PC-9 (cell line): Measurements from ENCODE around the gene LAT. TPM values are rescaled to one million over a fixed set of nuclear protein-coding genes. Genes with fewer than 3 reads are reported as not detected.
A peak's percentile ranks its signal among the peaks of the same experiment; 100 is the strongest.
"Not testable (repeated sequence)": the region's sequence is repeated elsewhere in the genome, so short reads cannot be mapped to it uniquely, and the experiment has no call there.

Source experiments
- BruUV-seq: library from RNA; stranded (reverse); fragments of 400-500 nt; replicated peaks from 2 replicates; lab custom pipeline; 2021; lab: Mats Ljungman, UMichigan
- CTCF ChIA-PET: fragments of 300-600 bp; sonication (Branson Sonifier 250); formaldehyde crosslinking; loops from one replicate; lab custom pipeline; 2022; ENCODE audit warnings: antibody characterized with exemption; lab: Charles Lee
- POLR2A ChIA-PET: fragments of 300-600 bp; sonication (Branson Sonifier 250); formaldehyde crosslinking; loops from one replicate; lab custom pipeline; 2022; ENCODE audit warnings: antibody characterized with exemption; ENCODE audit not compliant: unreplicated experiment; lab: Charles Lee
- DNase-seq, 2 experiments: peaks; one replicate each; pipeline versions ENCODE4 v3.0.0 to v3.0.0-alpha.2; 2015 to 2022; ENCODE audit warnings: mixed read lengths in 1 of 2
- H2AFZ ChIP-seq: fragments of 200-600 bp; sonication (generic); 2 replicates; pipeline ENCODE4 v1.8.1; 2017; ENCODE audit warnings: antibody characterized with exemption
- H3F3A ChIP-seq: fragments of 200-600 bp; sonication (generic); 2 replicates; pipeline ENCODE4 v1.8.1; 2017; ENCODE audit warnings: antibody characterized with exemption, mild to moderate bottlenecking, low read depth; ENCODE audit not compliant: insufficient read depth
- H3K27ac ChIP-seq: fragments of 200-600 bp; sonication (generic); 2 replicates; pipeline ENCODE4 v1.6.1; 2016; ENCODE audit warnings: mixed run types
- H3K27me3 ChIP-seq: fragments of 200-600 bp; sonication (generic); 2 replicates; pipeline ENCODE4 v1.6.1; 2016; ENCODE audit warnings: low read depth, mixed run types; ENCODE audit not compliant: insufficient read depth
- H3K36me3 ChIP-seq: fragments of 200-600 bp; sonication (generic); 2 replicates; pipeline ENCODE4 v1.6.1; 2016; ENCODE audit warnings: low read depth, mixed run types
- H3K4me1 ChIP-seq: fragments of 200-600 bp; sonication (generic); replicated peaks from 2 replicates; pipeline ENCODE4 v1.6.1; 2016; ENCODE audit warnings: mixed run types; ENCODE audit not compliant: insufficient read depth
- H3K4me2 ChIP-seq: fragments of 200-600 bp; sonication (generic); 2 replicates; pipeline ENCODE4 v1.6.1; 2017; ENCODE audit warnings: mixed run types
- H3K4me3 ChIP-seq: fragments of 200-600 bp; sonication (generic); 2 replicates; pipeline ENCODE4 v1.6.1; 2016; ENCODE audit warnings: mixed run types
- H3K79me2 ChIP-seq: fragments of 200-600 bp; sonication (generic); 2 replicates; pipeline ENCODE4 v1.6.1; 2017; ENCODE audit warnings: low read depth, mixed run types
- H3K9me2 ChIP-seq: fragments of 200-600 bp; sonication (generic); 2 replicates; pipeline ENCODE4 v1.8.1; 2017; ENCODE audit warnings: mild to moderate bottlenecking; ENCODE audit not compliant: insufficient read depth
- H3K9me3 ChIP-seq: fragments of 200-600 bp; sonication (generic); 2 replicates; pipeline ENCODE4 v1.8.1; 2016; ENCODE audit warnings: low read depth; ENCODE audit not compliant: insufficient read depth
- H4K20me1 ChIP-seq: fragments of 200-600 bp; sonication (generic); 2 replicates; pipeline ENCODE4 v1.8.1; 2017; ENCODE audit not compliant: insufficient read depth
- EZH2 ChIP-seq: fragments of 200-600 bp; sonication (generic); IDR thresholded peaks from 2 replicates; pipeline ENCODE4 v1.8.0; 2017; ENCODE audit warnings: antibody characterized with exemption, low read depth
- intact Hi-C: fragments of 100-400 bp; cut with micrococcal nuclease; formaldehyde crosslinking; loops from one replicate; pipeline ENCODE4 v1.10.0; 2022; ENCODE audit not compliant: unreplicated experiment
- total RNA-seq: library from RNA; stranded (reverse); gene quantifications from 2 replicates; pipeline ENCODE4 v1.2.3, GENCODE V29; 2021
- TF ChIP-seq, protein P1 (sequence below): fragments of 200-600 bp; sonication (generic); conservative IDR thresholded peaks from 2 replicates; pipeline ENCODE4 v1.6.1; 2017; ENCODE audit warnings: mixed run types, antibody characterized with exemption, mild to moderate bottlenecking, moderate library complexity

The LAT gene
- total RNA-seq, 1 experiment from 2014 or later = 12.4 TPM

DNA sequence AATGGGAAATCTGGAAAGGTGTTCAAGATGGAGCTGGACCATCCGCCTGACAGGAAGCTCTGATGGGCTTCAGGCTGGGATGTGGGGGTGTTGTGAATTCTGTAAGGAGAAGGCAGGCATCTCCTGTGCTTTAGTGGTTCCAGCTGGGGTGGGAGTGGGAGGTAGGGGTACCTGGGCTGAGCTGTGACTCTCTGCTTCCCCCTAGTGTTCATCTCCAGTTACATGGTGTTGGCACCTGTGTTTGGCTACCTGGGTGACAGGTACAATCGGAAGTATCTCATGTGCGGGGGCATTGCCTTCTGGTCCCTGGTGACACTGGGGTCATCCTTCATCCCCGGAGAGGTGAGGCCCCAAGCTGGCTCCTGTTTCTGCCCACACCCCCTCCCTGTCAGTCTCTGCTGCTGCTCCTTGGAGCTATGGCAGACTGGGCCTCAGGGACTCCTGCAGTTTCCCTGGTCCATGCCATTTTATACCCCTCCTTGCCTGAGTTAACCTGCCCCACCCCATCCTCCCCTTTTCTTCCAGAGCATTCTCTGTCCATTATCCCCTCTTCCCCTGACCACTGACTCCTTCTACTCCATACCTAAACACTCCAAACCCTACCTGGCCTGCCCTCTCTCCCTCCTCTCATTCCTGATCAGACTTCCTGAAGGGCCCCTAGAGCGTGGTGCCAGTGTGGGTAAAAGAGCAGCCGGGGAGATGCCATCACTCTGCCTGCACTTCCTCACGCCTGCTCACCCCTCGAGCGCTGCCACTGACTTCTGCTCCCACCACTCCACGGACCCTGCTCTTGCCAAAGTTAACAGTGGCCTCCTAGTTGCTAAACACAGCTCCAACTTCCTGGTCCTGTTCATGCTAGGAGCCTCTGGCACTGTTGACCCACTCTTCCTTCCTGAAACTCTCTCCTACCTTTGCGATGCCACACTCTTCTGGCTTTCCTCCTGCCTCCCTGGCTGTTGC lies 6.9 kb upstream of the LAT start:
- intact Hi-C loops = loop anchor here (10.0 kb wide), 1 partner anchor 747 kb away; no protein-coding TSS in a partner anchor
- Histone ChIP-seq H3K9me3 (no peaks in the 10 kb centered on the region), H3K79me2 (peaks cover 18% of the 10 kb centered on the region), H3F3A (peaks cover 17% of the 10 kb centered on the region; the same call in 1 of the 2 replicates), H3K36me3 (peaks cover 19% of the 10 kb centered on the region), H3K4me2 (no peak overlapping the region), H3K4me3 (no peak overlapping the region), H3K27ac (no peak overlapping the region), H3K4me1 (peaks cover 7% of the 10 kb centered on the region), H2AFZ (no peak overlapping the region), H3K9me2 (no peaks in the 10 kb centered on the region), H4K20me1 (no peaks in the 10 kb centered on the region), H3K27me3 (no peaks in the 10 kb centered on the region)
- DNase-seq = peak in 1 of 2 experiments; percentile 40
- no TSS peak for BruUV-seq
- ChIA-PET CTCF (interaction anchor here (0.6 to 1.2 kb wide), 3 partner anchors 11 to 796 kb away, joined by 3 to 5 read pairs (median 4); no protein-coding TSS in a partner anchor), POLR2A (no interaction called here)
- TF ChIP-seq EZH2 = no peak
- TF ChIP-seq, protein P1, sequence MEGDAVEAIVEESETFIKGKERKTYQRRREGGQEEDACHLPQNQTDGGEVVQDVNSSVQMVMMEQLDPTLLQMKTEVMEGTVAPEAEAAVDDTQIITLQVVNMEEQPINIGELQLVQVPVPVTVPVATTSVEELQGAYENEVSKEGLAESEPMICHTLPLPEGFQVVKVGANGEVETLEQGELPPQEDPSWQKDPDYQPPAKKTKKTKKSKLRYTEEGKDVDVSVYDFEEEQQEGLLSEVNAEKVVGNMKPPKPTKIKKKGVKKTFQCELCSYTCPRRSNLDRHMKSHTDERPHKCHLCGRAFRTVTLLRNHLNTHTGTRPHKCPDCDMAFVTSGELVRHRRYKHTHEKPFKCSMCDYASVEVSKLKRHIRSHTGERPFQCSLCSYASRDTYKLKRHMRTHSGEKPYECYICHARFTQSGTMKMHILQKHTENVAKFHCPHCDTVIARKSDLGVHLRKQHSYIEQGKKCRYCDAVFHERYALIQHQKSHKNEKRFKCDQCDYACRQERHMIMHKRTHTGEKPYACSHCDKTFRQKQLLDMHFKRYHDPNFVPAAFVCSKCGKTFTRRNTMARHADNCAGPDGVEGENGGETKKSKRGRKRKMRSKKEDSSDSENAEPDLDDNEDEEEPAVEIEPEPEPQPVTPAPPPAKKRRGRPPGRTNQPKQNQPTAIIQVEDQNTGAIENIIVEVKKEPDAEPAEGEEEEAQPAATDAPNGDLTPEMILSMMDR = peak; percentile 80

DNA sequence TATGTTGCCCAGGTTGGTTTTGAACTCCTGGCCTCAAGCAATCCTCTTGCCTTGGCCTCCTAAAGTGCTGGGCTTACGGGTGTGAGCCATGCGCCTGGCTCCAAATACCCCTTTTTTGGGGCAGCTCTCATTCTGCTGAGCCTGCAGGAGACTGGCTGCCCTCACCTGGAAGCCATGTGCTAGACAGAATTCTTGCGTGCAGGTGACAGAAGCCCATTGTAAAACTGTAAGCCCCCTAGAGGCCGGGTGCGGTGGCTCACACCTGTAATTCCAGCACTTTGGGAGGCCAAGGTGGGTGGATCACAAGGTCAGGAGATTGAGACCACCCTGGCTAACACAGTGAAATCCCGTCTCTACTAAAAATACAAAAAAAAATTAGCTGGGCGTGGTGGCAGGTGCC lies 4.5 kb upstream of the LAT start:
- peaks cover 11% of the 10 kb centered on the region for H3K79me2 ChIP-seq

DNA sequence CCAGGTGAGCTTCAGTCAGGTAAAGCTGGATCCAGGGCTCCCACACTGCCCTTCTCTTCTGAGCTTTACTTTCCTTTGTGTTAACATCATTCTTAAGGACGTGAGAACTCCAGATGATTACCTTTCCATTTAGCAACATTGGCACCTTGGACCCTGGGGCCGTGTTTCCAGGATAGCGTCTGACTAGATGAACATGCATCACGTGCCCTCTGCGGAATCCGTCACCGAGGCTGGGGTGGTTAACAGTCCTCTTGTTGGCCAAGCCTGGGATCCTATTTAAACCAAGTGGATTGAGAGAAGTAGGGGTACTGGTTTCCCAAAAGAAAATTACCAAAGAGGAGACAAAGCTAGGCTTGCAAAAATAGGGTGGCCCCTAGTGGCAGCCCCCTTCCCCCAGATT lies 3.9 kb upstream of the LAT start:
- Histone ChIP-seq H3K36me3 (peaks cover 19% of the 10 kb centered on the region), H3K27me3 (no peaks in the 10 kb centered on the region), H3K9me3 (no peaks in the 10 kb centered on the region), H3F3A (peaks cover 6% of the 10 kb centered on the region; the same call in 1 of the 2 replicates), H3K4me1 (peaks cover under 1% of the 10 kb centered on the region; the same call in 1 of the 2 replicates), H2AFZ (no peak overlapping the region), H4K20me1 (no peaks in the 10 kb centered on the region), H3K27ac (no peak overlapping the region), H3K79me2 (peaks cover 5% of the 10 kb centered on the region; the same call in 1 of the 2 replicates), H3K9me2 (no peaks in the 10 kb centered on the region), H3K4me2 (no peak overlapping the region), H3K4me3 (no peak overlapping the region)
- no peak for DNase-seq
- intact Hi-C loops = no loop called here
- POLR2A ChIA-PET = no interaction called here
- no TSS peak for BruUV-seq
- TF ChIP-seq, protein P1 = no peak
- TF ChIP-seq EZH2 = no peak
- CTCF ChIA-PET = no interaction called here

More for the DNA sequence above, 4.5 kb upstream of the LAT start:
- intact Hi-C loops, H3K4me1 ChIP-seq, DNase-seq, CTCF ChIA-PET, H3K27me3 ChIP-seq, BruUV-seq, POLR2A ChIA-PET, H3K4me2 ChIP-seq, H3K9me3 ChIP-seq, H3K9me2 ChIP-seq, H3K4me3 ChIP-seq, H3F3A ChIP-seq, H4K20me1 ChIP-seq, H2AFZ ChIP-seq, H3K27ac ChIP-seq: not testable (repeated sequence)
- TF ChIP-seq, protein P1 = peak; percentile 42
- H3K36me3 ChIP-seq = peaks cover 19% of the 10 kb centered on the region
